IPS-18c (cell line): ENCODE results near the gene TOLLIP.
A peak's percentile ranks its signal among the peaks of the same experiment; 100 is the strongest.
"Not testable (repeated sequence)": the region's sequence is repeated elsewhere in the genome, so short reads cannot be mapped to it uniquely, and the experiment has no call there.

ENCODE experiments used
- H3K4me3 ChIP-seq: 2 replicates; pipeline ENCODE4 v1.7.0; 2013; ENCODE audit warnings: low read depth, mild to moderate bottlenecking, low read length, moderate library complexity; ENCODE audit not compliant: insufficient read depth
- H3K9me3 ChIP-seq: one replicate; pipeline ENCODE4 v1.6.1; 2013; ENCODE audit warnings: mild to moderate bottlenecking, low read length, moderate library complexity; ENCODE audit not compliant: control insufficient read depth, insufficient read depth

Gene TOLLIP

GRCh38 chr11:1346669-1347390 is 37.4 kb upstream of the TOLLIP start:
- Histone ChIP-seq H3K9me3 (no peaks in the 10 kb centered on the region), H3K4me3 (no peak overlapping the region)

DNA sequence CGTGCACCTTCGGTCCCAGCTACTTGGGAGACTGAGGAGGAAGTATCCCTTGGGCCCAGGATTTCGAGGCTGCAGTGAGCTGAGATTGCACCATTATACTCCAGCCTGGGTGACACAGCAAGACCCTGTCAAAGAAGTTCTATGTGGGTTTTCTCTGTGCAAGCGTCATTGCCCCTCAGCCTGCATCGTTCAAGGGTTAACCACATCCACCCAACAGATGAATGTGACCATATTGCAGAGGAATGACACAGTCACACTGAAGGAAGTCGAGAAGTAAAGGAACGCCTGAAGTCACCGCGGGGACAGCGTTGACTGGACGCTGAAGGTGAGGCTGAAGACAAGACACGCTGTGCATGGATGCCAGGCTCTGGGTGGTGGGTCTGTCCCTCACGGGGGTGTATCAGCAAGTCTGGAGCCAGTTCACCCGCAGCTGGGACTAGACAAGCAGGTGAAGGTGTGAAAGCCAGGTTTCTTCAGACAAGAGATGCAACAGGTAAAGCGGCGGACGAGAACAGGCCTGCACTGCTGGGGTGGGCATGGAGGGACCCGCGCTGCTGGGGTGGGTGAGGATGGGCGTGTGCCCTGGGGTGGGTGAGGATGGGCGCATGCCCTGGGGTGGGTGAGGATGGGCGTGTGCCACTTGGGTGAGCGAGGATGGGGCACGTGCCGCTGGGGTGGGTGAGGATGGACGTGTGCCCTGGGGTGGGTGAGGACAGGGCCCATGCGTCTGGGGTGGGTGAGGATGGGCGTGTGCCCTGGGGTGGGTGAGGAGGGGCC is 36.5 kb upstream of the TOLLIP start:
- no peaks in the 10 kb centered on the region for H3K9me3 ChIP-seq

GRCh38 chr11:1344056-1344635 is 34.7 kb upstream of the TOLLIP start:
- H3K9me3 ChIP-seq, result no peaks in the 10 kb centered on the region
- no peak overlapping the region for H3K4me3 ChIP-seq

More for the DNA sequence above, 36.5 kb upstream of the TOLLIP start:
- H3K4me3 ChIP-seq, result no peak overlapping the region

DNA sequence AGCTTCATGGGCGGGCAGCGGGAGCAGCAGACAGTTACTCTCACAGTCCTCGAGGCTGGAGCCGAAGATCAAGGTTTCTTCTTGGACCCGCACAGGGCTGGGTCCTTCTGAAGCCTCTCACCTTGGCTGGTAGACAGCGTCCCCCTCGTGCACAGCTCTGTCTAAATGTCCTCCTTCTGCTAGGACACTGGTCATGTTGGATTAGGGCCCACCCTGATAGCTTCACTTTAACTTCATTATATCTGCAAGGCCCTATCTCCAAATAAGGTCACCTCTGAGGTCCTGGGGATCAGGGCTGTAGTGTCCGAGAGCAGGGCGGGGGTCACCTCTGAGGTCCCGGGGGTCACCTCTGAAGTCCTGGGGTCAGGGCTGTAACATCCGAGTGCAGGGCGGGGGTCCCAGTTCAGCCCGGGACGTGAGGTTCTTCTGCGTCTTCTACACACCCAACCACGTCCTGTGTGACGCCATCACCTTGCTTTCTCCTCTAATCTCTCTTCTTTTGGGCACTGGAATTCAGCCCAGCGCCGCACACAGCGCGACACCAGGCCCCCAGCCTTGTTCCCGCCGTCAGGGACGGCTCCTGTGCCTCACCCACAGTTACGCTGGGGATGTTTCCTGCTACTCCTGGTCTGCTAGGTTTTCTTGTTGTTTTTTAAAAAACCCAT is 34.1 kb upstream of the TOLLIP start:
- H3K9me3 ChIP-seq, result no peaks in the 10 kb centered on the region
- H3K4me3 ChIP-seq, result no peak overlapping the region

DNA sequence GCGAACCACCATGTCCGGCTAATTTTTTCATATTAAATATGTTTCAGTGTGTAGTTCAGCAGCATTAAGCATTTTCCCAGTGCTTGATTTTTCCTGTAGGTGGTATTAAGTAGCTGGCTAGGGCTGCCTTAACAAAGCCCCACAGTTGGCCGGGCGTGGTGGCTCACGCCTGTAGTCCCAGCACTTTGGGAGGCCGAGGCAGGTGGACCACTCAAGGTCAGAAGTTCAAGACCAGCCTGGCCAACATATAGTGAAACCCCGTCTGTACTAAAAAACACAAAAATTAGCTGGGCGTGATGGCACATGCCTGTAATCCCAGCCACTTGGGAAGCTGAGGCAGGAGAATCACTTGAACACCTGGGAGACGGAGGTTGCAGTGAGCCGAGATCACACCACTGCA is 33.5 kb upstream of the TOLLIP start:
- H3K9me3 ChIP-seq, result no peaks in the 10 kb centered on the region
- no peak overlapping the region for H3K4me3 ChIP-seq

GRCh38 chr11:1341928-1342524 is 32.6 kb upstream of the TOLLIP start:
- no peaks in the 10 kb centered on the region for H3K9me3 ChIP-seq
- H3K4me3 ChIP-seq, result no peak overlapping the region

GRCh38 chr11:1341226-1341625 is 31.8 kb upstream of the TOLLIP start:
- not testable (repeated sequence) for H3K9me3 ChIP-seq, H3K4me3 ChIP-seq

- no peak overlapping the region for H3K4me3 ChIP-seq
- H3K9me3 ChIP-seq, result no peaks in the 10 kb centered on the region
Measured at GRCh38 chr11:1340111-1340510, 30.7 kb upstream of the TOLLIP start.

- Histone ChIP-seq H3K9me3 (no peaks in the 10 kb centered on the region), H3K4me3 (no peak overlapping the region)
Measured at GRCh38 chr11:1339066-1339675, 29.7 kb upstream of the TOLLIP start.

- Histone ChIP-seq H3K9me3 (no peaks in the 10 kb centered on the region), H3K4me3 (no peak overlapping the region)
Measured at GRCh38 chr11:1338201-1339065, 29.0 kb upstream of the TOLLIP start.

DNA sequence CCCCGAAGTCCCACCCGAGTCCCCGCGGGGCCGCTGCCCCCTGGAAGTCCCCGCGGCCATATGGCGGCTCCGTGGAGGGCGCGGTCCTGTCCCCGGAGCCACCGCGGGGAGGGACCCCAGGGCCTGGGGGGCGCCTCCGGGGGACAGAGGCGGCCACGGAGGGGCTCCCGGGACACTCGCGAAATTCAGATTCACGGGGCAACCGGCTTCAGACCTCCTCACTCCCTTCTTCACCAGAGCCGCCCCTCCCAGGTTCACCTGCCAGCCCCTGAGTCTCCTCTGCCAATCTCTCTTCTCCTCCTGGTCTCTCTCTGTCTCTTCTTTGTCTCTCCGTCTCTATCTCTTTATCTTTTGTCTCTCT is 28.2 kb upstream of the TOLLIP start:
- H3K4me3 ChIP-seq, result no peak overlapping the region
- no peaks in the 10 kb centered on the region for H3K9me3 ChIP-seq

GRCh38 chr11:1336836-1337646 is 27.6 kb upstream of the TOLLIP start:
- H3K4me3 ChIP-seq, result peak overlapping the region; percentile 31
- no peaks in the 10 kb centered on the region for H3K9me3 ChIP-seq

DNA sequence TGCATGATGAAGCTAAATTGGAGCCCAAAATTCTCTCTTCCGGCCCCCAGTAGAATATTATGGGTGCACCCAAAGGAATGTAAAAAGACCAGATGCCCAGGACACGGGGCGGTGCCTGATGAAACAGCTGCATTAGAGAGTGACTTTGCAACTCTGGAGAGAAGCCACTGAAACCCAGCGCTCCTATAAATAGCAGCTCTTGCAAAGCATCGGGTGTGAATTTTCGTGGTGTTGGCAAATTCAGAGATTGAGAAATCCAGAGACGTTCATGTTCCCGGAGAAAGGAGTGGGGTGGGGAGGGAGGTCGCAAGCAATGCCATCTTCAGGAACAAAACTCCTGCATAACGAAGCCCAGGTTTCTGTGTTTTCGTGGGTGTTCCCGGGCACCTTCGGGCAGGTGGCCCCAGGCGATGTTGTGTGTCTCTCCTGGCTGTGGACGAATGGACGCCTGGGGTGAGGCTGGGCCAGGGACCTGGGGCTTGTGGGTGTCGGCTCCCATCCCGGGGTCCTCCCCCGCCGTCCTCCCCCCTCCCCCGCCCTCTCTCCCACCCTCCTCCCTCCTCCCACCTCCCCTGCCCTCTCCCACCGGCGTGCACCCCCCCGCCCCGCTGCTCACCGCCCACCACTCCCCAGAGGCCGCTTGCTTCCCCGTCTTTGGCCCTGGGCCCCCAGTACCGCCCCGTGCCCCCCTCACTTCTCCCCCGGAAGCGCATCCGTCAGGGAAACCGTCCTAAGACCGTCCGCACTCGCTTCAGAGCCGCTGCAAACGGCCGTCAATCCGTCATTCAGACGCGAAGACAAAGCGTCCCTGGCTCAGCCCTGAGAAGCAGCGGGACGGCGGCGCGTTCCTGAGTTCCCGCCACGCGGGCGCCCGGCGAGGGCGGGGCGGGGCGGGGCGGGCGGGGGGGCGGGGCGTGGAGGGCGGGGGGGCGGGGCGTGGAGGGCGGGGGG is 26.7 kb upstream of the TOLLIP start:
- H3K9me3 ChIP-seq, result no peaks in the 10 kb centered on the region
- peak overlapping the region; percentile 38 for H3K4me3 ChIP-seq

GRCh38 chr11:1335264-1335810 is 25.9 kb upstream of the TOLLIP start:
- Histone ChIP-seq H3K4me3 (peak overlapping the region; percentile 11; the same call in 1 of the 2 replicates), H3K9me3 (no peaks in the 10 kb centered on the region)
